ENCODE data around the gene SNX21. TPM values are rescaled to one million over a fixed set of nuclear protein-coding genes. Genes with fewer than 3 reads are reported as not detected.

Gene SNX21
- polyA plus RNA-seq, 6 donors from 2014 or later, result 0.45 to 1.9 (median 1.1) TPM; not detected in 1

DNA sequence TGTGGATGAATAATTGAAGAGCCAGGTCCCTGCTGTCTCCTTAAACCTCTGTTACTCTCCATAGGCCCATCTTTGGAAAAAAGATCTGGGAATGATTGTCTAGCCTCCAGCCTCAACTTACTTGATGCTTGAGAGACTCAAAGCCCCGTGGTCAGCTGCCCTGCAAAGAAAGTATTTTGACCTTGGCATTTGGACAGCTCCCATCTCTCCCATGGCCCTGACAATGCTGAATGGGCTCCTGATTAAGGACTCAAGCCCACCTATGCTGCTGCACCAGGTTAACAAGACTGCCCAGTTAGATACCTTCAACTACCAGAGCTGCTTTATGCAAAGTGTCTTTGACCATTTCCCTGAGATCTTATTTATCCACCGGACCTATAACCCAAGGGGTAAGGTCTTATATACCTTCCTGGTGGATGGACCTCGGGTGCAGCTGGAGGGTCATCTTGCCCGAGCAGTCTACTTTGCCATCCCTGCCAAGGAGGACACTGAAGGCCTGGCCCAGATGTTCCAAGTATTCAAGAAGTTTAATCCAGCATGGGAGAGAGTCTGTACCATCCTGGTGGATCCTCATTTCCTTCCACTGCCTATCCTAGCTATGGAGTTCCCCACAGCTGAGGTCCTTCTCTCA, 49.0 kb downstream of the SNX21 start:
- DNase-seq (no peak), ATAC-seq (ENCODE audit: low read depth in 2 of 2) (no peak)
- Mint-ChIP-seq H3K9me3 (no peaks in the 10 kb centered on the region), H3K4me1 (peaks cover 25 to 31% (median 27%) of the 10 kb centered on the region in 3 donors), H3K4me3 (peak overlapping the region; percentile 53 to 90 (median 78)), H3K27me3 (no peaks in the 10 kb centered on the region), H3K27ac (peak overlapping the region in 4 of 6 donors; percentile 1 to 95 (median 50)), H3K36me3 (peaks cover 0 to 13% of the 10 kb centered on the region in 2 donors)

DNA sequence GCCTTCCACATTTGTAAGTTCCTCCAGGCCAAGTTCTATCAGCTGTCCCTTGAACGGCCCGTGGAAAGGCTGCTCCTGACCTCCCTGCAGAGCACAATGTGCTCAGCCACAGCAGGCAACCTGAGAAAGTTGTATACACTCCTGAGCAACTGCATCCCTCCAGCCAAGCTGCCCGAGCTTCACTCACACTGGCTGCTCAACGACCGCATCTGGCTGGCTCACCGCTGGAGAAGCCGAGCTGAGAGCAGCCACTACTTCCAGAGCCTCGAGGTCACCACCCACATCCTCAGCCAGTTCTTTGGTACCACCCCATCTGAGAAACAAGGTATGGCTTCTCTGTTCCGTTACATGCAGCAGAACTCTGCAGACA, 49.5 kb downstream of the SNX21 start:
- no peaks in the 10 kb centered on the region for H3K9me3 Mint-ChIP-seq
- ATAC-seq (ENCODE audit: low read depth in 2 of 2), result no peak
- no peak for DNase-seq
- peak overlapping the region in 1 of 6 donors; percentile 82 for H3K27ac Mint-ChIP-seq
- H3K27me3 Mint-ChIP-seq, result no peaks in the 10 kb centered on the region
- H3K4me1 Mint-ChIP-seq, result peaks cover 25 to 31% (median 27%) of the 10 kb centered on the region in 3 donors
- H3K4me3 Mint-ChIP-seq, result peak overlapping the region in 7 of 8 donors; percentile 13 to 90 (median 57)
- H3K36me3 Mint-ChIP-seq, result peaks cover 0 to 13% of the 10 kb centered on the region in 2 donors

DNA sequence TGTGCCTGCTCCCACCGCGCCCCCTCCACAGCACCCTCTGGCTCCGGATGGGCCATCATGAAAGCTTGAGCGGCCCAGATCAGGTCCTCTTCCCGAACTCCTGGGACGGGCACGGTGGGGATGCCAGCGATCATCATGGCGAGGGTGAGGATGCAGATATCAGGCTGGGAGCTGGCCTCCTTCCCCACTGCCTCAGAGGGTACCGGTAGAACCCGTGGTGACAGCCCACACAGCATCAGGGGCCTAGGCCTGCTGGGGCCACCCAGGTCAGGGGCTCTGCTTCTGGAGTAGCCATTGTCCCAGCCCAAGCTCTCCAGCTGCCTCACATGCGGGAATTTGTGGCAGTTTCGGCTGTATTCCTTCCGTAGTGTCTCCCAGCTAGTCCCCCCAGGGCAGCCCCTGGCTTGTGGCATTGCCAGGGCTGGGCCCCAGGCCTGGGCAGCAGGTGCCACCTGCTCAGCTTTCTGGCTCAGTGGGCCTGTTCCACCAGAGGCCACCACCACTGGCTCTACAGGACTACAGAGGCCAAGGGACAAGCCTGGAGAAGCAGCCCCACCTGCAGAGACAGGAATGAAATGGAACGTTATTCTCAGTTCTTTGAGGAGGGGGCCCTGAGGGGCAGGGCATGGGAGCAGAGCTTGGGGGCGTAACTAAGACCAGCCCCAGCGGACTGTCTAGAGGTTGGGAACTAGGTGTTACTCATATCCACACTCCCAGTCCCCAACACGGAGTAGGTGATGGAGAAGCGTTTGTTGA, 53.2 kb downstream of the SNX21 start:
- peak overlapping the region in 2 of 8 donors; percentile 18 to 45 for H3K4me3 Mint-ChIP-seq
- H3K36me3 Mint-ChIP-seq, result peaks cover 0 to 13% of the 10 kb centered on the region in 2 donors
- no peaks in the 10 kb centered on the region for H3K9me3 Mint-ChIP-seq
- H3K4me1 Mint-ChIP-seq, result peaks cover 25 to 36% (median 35%) of the 10 kb centered on the region in 3 donors
- no peak for DNase-seq
- H3K27ac Mint-ChIP-seq, result peak overlapping the region in 1 of 6 donors; percentile 51
- ATAC-seq (ENCODE audit: low read depth in 2 of 2), result no peak
- H3K27me3 Mint-ChIP-seq, result no peaks in the 10 kb centered on the region

DNA sequence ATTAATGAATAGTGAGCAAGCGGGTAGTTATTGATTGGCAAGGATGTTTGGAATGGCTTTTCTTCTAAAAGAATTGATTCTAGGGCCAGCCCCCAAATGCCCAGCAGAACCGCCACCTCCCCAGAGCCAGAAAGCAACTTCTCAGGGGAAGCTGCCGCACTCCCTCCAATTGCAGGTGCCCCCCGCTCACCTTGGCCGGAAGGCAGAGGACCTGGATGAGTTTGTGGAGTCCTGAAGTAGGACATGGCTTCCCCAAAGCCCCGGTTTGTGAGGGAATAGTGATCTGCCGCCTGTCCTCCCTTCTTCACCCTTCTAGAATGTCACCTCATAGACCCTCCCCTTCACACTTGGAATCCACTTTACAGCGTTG, 53.7 kb downstream of the SNX21 start, which contains the start of gene SPATA25:
SPATA25 (minus strand) TSS at position 277 of the 370 bp plus-strand sequence; CDS start at position 245, 32 bp downstream.
- Mint-ChIP-seq H3K36me3 (peaks cover 0 to 13% of the 10 kb centered on the region in 2 donors), H3K27ac (peak within 1 kb of the TSS in 3 of 6 donors; percentile 20 to 51 (median 29)), H3K4me1 (peaks cover 24 to 36% (median 34%) of the 10 kb centered on the region in 3 donors), H3K27me3 (no peaks in the 10 kb centered on the region), H3K4me3 (peak within 1 kb of the TSS in 1 of 8 donors; percentile 91), H3K9me3 (no peaks in the 10 kb centered on the region)
- ATAC-seq (ENCODE audit: low read depth in 2 of 2) (no peak), DNase-seq (no peak)

DNA sequence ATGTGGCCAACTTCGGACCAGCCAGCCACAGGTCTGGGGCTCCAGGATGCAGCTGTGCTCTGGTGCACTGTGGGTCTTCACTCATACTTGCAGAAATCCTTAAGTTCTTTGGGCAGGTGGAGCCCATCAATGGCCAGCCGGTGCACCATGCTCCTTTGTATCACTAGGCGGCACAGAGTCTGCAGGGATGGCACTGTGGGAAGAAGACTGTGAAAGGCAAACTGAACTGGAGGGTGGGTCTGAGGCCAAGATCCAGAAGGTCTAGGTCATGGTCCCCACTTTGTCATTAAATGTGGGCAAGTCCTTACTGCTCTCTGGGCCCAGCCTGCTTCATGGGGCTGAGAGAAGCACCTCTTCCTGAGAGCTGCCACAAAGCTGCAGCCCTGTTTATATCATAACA, 55.1 kb downstream of the SNX21 start:
- H3K4me1 Mint-ChIP-seq, result peaks cover 21 to 33% (median 29%) of the 10 kb centered on the region in 3 donors
- DNase-seq (no peak), ATAC-seq (ENCODE audit: low read depth in 2 of 2) (no peak)
- H3K27me3 Mint-ChIP-seq, result no peaks in the 10 kb centered on the region
- no peaks in the 10 kb centered on the region for H3K9me3 Mint-ChIP-seq
- H3K4me3 Mint-ChIP-seq, result peak overlapping the region in 1 of 8 donors; percentile 91
- peaks cover 0 to 7% of the 10 kb centered on the region in 2 donors for H3K36me3 Mint-ChIP-seq
- peak overlapping the region in 2 of 6 donors; percentile 43 to 65 for H3K27ac Mint-ChIP-seq

DNA sequence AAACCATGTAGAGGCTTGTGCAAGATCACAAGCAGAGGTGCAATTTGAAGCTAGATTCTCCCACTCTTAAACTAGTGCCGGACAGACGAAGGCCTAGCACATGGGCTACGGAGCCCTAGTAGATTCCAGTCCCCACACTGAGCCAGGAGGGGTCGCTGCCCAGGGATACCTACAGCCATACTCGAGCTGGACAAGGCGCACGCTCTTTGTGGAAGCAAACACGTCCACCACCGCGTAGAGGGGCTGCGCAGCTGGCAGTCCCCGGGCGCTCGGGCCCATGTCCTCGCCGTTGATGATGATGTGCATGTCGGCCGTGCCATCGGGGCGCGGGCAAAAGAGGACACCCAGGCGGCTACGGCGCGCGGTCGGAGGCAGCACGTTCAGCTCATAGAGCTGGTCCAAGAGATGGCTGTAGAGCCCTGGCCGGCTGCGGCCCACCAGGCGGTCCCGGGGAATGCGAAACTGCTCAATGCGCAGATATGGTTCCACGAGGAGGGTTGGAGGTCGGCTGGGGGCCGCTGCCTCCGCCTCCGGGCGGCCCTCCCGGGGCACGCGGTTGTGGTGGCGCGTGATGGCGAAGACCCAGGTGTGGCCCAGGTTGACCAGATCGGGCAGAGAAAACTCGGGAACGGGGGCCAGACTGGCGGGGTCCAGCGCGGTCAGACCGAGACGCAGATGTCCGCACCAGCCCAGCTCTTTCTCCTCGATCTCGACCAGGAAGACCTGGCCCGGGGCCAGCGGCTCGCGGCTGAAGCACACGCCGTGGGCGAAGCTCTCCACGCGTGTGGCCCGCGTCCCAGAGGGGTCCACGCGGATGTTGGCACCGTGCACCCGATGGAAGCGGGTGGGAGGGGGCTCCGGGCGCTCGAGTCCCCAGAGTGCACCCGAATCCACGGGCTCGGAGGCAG, 56.7 kb downstream of the SNX21 start:
- Mint-ChIP-seq H3K27me3 (no peaks in the 10 kb centered on the region), H3K4me3 (peak overlapping the region; percentile 91 to 98 (median 95)), H3K36me3 (peaks cover 0 to 5% of the 10 kb centered on the region in 2 donors), H3K27ac (peak overlapping the region in 5 of 6 donors; percentile 43 to 93 (median 88)), H3K9me3 (no peaks in the 10 kb centered on the region), H3K4me1 (peaks cover 21 to 34% (median 29%) of the 10 kb centered on the region in 3 donors)
- ATAC-seq (ENCODE audit: low read depth in 2 of 2), result peak; percentile 35 to 45
- DNase-seq, result peak; percentile 33

DNA sequence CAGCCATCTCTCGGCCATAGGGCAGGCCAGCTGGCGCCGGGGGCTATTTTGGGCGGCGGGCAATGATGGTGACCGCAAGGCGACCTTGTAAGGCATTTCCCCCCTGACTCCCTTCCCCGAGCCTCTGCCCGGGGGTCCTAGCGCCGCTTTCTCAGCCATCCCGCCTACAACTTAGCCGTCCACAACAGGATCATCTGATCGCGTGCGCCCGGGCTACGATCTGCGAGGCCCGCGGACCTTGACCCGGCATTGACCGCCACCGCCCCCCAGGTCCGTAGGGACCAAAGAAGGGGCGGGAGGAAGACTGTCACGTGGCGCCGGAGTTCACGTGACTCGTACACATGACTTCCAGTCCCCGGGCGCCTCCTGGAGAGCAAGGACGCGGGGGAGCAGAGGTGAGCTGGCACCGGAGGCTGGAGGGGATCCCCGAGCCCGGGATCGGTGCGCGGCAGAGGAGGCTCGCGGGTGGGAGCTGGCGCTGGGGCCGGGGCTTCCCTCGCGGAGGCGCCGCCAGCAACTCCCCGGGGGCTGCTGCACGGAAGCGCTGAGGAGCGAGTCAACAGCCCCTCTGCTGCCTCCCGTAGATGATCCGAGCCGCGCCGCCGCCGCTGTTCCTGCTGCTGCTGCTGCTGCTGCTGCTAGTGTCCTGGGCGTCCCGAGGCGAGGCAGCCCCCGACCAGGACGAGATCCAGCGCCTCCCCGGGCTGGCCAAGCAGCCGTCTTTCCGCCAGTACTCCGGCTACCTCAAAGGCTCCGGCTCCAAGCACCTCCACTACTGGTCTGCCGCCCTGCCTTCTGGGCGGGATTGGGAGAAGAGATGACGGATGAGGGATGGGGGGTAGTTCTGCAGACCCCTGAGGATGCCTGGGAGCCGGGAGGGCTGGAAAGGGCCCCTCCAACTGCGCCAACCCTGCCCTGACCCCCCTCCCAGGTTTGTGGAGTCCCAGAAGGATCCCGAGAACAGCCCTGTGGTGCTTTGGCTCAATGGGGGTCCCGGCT, 57.7 kb downstream of the SNX21 start, which contains the start of the genes CTSA and NEURL2:
CTSA (plus strand) TSS at position 351 of the 999 bp plus-strand sequence; CDS start at position 585, 234 bp downstream.
NEURL2 (minus strand) TSS at position 224 of the 999 bp plus-strand sequence; CDS start at position 7, 217 bp downstream.
- DNase-seq, result peak; percentile 83
- no peaks in the 10 kb centered on the region for H3K27me3 Mint-ChIP-seq
- H3K4me1 Mint-ChIP-seq, result peaks cover 21 to 33% (median 29%) of the 10 kb centered on the region in 3 donors
- H3K36me3 Mint-ChIP-seq, result peaks cover 0 to 5% of the 10 kb centered on the region in 2 donors
- peak within 1 kb of the TSS; percentile 28 to 95 (median 93) for H3K27ac Mint-ChIP-seq
- peak within 1 kb of the TSS; percentile 91 to 98 (median 95) for H3K4me3 Mint-ChIP-seq
- no peaks in the 10 kb centered on the region for H3K9me3 Mint-ChIP-seq
- ATAC-seq (ENCODE audit: low read depth in 2 of 2), result peak; percentile 85

DNA sequence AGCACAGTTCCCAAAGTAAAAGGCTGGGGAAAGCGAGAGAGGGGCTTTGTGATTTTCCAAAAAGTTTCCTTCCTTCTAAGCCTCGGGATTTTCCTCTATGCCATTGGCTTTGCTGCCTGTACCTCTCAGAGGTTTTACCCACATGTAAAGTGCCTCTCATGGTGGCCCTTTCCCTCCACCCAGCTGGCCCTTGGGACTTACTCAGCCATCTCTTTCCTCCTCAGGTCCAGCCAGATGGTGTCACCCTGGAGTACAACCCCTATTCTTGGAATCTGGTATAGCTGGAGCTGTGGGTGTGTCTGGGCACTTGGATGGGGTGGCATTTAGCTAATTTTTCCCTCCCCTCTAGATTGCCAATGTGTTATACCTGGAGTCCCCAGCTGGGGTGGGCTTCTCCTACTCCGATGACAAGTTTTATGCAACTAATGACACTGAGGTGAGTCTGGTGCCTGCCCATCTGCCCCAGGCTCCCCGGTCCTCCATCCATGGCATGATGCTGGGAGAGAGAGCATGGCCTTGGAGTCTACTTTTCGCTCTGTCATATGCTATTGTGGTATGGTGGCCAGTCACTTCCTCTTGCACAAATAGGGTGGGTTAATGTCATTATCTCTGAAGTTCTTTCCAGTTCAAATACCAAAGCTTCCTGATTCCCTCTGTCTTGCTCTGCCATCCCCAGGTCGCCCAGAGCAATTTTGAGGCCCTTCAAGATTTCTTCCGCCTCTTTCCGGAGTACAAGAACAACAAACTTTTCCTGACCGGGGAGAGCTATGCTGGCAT, 58.6 kb downstream of the SNX21 start:
- no peaks in the 10 kb centered on the region for H3K27me3 Mint-ChIP-seq
- no peak for DNase-seq
- H3K27ac Mint-ChIP-seq, result peak overlapping the region in 5 of 6 donors; percentile 46 to 93 (median 74)
- H3K36me3 Mint-ChIP-seq, result peaks cover 0 to 5% of the 10 kb centered on the region in 2 donors
- no peak for ATAC-seq (ENCODE audit: low read depth in 2 of 2)
- H3K9me3 Mint-ChIP-seq, result no peaks in the 10 kb centered on the region
- H3K4me3 Mint-ChIP-seq, result peak overlapping the region; percentile 91 to 98 (median 95)
- peaks cover 21 to 32% (median 29%) of the 10 kb centered on the region in 3 donors for H3K4me1 Mint-ChIP-seq

Other genes with a start within 250 kb of the SNX21 start
- not detected for gene WFDC10A, start 204.1 kb upstream of the SNX21 start, polyA plus RNA-seq (ENCODE audit: low read depth in 6 of 6)
- gene WFDC9, start 202.5 kb upstream of the SNX21 start, polyA plus RNA-seq (ENCODE audit: low read depth in 6 of 6), result not detected
- gene WFDC11, start 163.6 kb upstream of the SNX21 start, polyA plus RNA-seq (ENCODE audit: low read depth in 6 of 6), result not detected
- gene WFDC13, start 131.8 kb upstream of the SNX21 start, polyA plus RNA-seq (ENCODE audit: low read depth in 6 of 6), result not detected
- not detected for gene WFDC10B, start 128.8 kb upstream of the SNX21 start, polyA plus RNA-seq (ENCODE audit: low read depth in 6 of 6)
- gene SPINT4, start 111.5 kb upstream of the SNX21 start, polyA plus RNA-seq (ENCODE audit: low read depth in 6 of 6), result not detected
- not detected for gene WFDC3, start 41.9 kb upstream of the SNX21 start, polyA plus RNA-seq (ENCODE audit: low read depth in 6 of 6)
- 10 to 100 TPM; 27.9 to 44.5 (median 37.7) TPM for gene DNTTIP1, start 41.8 kb upstream of the SNX21 start, polyA plus RNA-seq (ENCODE audit: low read depth in 6 of 6)
- gene UBE2C, start 21.2 kb upstream of the SNX21 start, polyA plus RNA-seq (ENCODE audit: low read depth in 6 of 6), result under 1 TPM in 1 of 6 donors, not detected in 5; 0.53 TPM
- 1 to 10 TPM in 1 of 6 donors, under 1 TPM in 2, not detected in 3; 0.64 to 1.2 (median 0.69) TPM for gene TNNC2, start 6.5 kb upstream of the SNX21 start, polyA plus RNA-seq (ENCODE audit: low read depth in 6 of 6)
- 10 to 100 TPM; 35.4 to 46.7 (median 38.7) TPM for gene ACOT8, start 23.6 kb downstream of the SNX21 start, polyA plus RNA-seq (ENCODE audit: low read depth in 6 of 6)
- gene ZSWIM3, start 23.8 kb downstream of the SNX21 start, polyA plus RNA-seq (ENCODE audit: low read depth in 6 of 6), result 1 to 10 TPM in 5 of 6 donors, not detected in 1; 1.3 to 2.9 (median 1.8) TPM
- gene ZSWIM1, start 47.4 kb downstream of the SNX21 start, polyA plus RNA-seq (ENCODE audit: low read depth in 6 of 6), result 10 to 100 TPM in 1 of 6 donors, 1 to 10 TPM in 4, not detected in 1; 3.0 to 11.6 (median 4.7) TPM
- gene SPATA25, start 53.8 kb downstream of the SNX21 start, polyA plus RNA-seq (ENCODE audit: low read depth in 6 of 6), result not detected
- gene NEURL2, start 57.4 kb downstream of the SNX21 start, polyA plus RNA-seq (ENCODE audit: low read depth in 6 of 6), result 1 to 10 TPM in 3 of 6 donors, under 1 TPM in 2, not detected in 1; 0.69 to 2.4 (median 1.1) TPM
- 10 to 100 TPM; 28.6 to 46.5 (median 42.3) TPM for gene CTSA, start 57.5 kb downstream of the SNX21 start, polyA plus RNA-seq (ENCODE audit: low read depth in 6 of 6)
- gene PLTP, start 78.4 kb downstream of the SNX21 start, polyA plus RNA-seq (ENCODE audit: low read depth in 6 of 6), result 10 to 100 TPM in 1 of 6 donors, 1 to 10 TPM in 4, under 1 TPM in 1; 0.66 to 10.2 (median 5.1) TPM
- gene PCIF1, start 100.9 kb downstream of the SNX21 start, polyA plus RNA-seq (ENCODE audit: low read depth in 6 of 6), result 100 to 1,000 TPM in 1 of 6 donors, 10 to 100 TPM in 5; 76.3 to 123 (median 91.4) TPM
- 10 to 100 TPM; 10.4 to 24.3 (median 15.5) TPM for gene ZNF335, start 138.4 kb downstream of the SNX21 start, polyA plus RNA-seq (ENCODE audit: low read depth in 6 of 6)
- under 1 TPM in 2 of 6 donors, not detected in 4; 0.19 to 0.25 TPM for gene MMP9, start 175.1 kb downstream of the SNX21 start, polyA plus RNA-seq (ENCODE audit: low read depth in 6 of 6)
- gene SLC12A5, start 195.4 kb downstream of the SNX21 start, polyA plus RNA-seq (ENCODE audit: low read depth in 6 of 6), result not detected

All from naive B cell (primary cell).